ENCODE measurements around the gene KIRREL3. TPM values are rescaled to one million over a fixed set of nuclear protein-coding genes. Genes with fewer than 3 reads are reported as not detected.

The KIRREL3 gene
- total RNA-seq, 1 donor from 2014 or later, result 29.3 TPM

DNA sequence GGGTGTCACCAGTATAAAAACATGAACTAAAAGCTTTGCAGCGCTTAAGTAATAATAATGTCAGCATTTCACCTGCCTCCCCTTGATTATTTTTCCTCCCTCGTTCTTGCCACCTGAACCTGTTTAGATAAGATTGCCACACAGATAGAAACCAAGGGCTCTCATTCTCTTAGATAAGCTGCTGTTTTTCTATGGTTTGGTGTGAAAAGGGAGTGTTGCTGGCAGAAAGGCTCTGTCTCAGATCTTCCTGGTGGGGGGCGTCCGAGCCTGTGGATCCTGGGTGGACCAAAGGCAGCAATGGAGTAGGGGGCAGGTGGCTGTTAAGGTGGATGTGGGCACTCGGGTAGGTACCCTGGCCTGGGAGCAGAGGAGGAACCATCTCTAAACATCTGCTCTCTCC lies 497.6 kb downstream of the KIRREL3 start:
- DNase-seq, result no peak

DNA sequence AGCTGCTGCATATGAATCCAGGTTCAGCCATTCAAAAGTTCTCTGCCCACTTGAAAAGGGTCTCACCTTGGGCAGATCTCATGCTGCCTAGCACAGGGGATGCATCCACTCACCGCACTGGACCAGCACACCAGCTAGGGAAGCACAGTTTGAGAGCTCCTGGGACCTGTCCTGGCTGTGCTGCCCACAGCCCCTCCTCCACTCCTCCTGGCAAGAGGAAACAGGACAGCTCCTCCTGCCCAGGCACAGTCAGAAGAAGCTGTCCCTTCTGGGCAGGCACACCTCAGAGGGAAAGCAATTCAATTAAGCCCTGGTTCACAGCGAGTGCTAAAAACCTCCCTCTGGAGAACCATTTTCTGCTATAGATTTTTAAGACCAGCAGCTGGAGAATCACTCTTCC lies 498.4 kb downstream of the KIRREL3 start:
- DNase-seq, result no peak

DNA sequence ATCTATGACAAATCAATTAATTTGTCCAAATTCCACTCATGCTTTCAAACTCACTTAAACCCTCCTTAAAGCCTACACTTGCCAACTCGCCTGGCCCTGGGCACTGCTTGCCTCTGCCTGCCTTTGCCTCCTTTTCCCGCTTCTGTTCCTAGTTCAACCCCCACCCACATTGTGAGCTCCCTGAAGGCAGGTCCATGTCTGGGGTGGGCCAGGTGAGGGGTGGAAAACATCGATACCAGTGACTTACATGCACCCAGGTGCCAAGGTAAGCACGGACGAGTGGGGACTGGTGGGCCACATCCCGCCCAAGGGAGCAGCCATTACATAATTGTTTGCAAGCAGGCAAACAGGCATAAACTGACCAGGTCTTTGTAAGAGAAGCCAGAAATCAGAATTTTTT lies 498.9 kb downstream of the KIRREL3 start:
- DNase-seq, result no peak

DNA sequence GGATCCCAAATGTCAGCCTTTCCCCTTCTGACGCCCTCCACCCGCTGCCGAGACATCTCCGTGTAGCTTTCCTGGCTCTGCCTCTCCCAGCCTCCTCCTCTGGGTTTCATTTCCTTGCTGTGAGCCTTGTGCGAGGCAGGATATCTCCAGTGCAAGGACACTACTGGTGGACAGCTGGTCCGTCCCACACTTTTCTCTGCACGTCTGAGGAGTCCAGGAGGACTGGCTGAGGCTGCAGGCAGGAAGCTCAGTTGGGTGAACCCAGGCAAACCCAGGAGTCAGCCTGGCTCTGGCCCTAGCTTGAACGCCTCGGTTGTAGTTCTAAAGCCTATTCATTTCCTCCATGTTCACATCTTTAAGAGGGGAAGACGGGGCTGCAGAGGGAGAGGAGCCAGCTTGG lies 499.6 kb downstream of the KIRREL3 start:
- no peak for DNase-seq

DNA sequence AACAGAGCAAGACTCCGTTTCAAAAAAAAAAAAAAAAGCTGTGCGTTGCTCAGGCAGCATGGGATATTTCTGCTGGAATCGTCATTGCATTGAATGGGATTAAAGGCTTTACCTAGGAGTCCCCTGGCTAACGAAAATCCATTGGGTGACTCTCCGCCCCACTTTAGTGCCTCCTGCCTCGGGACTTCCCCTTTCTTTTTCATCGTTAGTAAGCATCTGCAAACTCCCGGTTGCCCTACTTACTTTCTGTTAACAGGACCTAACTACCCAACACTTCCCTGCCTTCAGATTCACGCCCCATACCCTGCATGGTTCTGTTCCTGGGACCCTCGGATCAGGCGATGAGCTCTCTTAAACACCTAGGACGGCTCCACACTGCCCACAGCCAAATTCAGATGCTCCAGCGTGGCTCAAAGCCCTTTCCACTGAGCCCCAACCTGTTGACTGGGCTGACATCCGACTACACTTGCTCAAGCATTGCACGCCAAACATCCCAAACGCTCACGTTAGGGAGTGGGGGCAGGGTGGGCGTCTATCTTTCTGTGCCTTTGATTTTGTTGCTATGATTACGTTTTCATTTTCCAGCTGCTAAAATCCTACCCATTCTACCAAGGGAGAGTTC lies 501.3 kb downstream of the KIRREL3 start:
- DNase-seq, result no peak

DNA sequence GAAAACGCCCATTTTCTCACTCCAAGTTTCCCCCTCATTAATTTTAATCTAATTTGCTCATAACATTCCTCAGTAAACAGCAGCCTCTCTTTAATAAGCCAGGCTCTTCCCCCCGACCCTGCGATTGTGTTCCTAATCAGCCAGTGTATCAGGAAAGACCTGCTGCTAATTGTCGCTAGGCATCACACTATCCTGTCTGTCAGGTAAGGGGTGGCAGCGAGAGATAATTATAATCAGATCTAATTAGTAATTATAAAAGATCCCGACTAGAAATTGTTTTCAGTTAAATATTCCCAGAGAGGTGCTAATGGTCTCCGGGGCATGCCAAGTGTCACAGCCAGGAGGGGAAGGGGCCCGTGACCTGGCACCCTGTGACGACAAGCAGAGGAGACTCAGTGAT lies 502.3 kb downstream of the KIRREL3 start:
- DNase-seq, result no peak

DNA sequence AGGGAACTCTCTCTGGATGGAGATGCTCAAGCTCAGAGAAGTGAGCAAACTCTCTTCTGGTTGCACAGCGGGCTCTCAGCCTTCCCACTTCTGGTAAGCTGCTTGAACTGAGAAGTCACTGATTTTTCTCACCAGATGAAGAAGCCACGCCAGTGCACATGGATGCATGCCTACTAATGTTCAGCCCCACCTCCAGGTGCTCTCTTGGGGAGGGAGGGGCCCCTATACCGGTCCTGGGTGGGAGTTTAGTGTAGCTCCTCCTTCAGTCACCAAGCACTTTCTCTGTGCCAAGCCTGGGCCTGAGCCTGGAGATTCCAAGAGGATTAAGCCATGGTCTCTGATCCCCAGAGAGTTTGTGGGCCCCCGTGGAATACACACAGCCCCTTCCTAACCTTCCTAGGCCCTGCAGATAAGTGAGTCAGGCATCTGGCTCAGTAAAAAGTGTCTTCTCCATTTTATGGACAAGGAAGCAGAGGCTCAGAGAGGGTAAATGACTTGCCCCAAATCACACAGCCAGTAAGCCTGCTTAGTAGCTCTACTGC lies 502.9 kb downstream of the KIRREL3 start:
- no peak for DNase-seq

DNA sequence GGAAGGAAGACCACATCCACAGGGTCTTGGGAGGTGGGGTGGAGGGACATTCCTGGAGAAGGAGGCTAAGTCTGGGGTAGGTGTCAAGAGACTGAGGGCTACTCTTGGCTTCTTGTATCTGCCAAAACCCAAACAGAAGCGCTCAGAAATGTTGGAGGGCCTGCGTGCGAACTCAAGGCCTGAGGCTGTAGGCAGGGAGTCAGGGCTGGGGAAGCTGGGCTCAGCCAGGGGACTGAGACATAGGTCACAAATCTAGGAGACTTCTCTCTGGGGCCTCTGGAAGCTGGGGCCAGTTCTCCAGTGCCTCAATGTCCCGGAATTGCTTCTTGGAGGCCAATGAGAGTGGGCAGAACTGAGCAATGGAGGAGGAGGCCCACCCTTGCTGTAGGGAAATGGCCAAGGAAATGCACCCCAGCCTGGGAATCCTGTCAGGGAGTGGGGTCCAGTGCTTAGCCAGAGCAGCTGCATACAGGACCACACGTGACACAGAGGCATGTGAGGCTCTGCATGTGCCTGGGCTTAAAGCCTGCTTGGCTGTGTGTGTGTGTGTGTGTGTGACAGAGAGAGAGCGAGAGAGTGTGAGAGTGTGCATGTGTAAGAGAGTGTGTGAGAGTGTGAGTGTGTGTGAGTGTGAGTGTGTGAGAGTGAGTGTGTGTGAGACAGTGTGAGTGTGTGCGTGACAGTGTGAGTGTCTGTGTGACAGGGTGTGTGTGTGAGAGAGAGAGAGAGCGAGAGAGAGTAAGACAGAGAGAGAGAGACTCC lies 503.8 kb downstream of the KIRREL3 start:
- no peak for DNase-seq

DNA sequence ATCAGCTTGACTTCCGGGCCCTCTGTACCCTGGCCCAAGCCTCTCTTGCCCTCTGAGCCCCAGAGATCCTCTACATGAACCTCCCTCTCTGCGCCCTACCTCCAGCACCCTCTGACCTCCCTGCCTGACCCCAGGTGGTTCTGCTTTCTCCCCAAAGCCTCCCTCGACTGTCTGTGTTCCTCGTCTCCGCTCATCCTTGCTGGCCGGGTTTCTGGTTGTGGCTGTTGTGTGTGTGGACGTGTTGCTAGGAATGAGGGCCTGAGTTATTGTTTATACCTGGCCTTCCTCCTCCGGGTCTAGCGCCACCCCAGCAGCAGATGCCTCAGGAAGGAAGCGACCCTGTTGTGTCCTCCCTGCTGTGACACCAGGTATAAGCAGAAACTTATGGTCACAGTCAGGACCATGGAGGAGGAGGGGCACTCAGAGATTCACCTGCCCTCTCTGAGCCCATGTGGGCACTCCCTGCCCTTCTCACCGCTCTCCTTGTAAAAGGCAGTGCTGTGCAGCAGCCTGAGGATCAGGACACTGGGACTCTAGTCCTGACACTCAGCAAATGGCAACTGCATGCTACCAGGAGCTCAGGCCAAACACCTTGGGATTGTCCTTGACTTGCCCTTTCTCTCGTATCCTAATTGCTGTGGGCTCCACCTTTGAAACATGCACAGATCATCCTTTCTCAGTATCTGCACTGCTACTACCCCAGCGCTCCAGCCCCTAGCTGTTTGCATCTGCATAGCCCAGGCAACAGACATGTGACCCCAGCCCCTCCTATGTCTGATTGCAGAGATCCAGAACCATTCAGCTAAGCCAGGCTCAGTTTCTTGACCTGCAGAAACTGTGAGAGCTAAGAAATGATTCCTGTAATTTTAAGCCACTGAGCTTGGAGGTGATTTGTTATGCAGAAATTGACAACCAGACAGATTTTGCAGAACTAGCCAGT lies 505.0 kb downstream of the KIRREL3 start:
- DNase-seq, result no peak

DNA sequence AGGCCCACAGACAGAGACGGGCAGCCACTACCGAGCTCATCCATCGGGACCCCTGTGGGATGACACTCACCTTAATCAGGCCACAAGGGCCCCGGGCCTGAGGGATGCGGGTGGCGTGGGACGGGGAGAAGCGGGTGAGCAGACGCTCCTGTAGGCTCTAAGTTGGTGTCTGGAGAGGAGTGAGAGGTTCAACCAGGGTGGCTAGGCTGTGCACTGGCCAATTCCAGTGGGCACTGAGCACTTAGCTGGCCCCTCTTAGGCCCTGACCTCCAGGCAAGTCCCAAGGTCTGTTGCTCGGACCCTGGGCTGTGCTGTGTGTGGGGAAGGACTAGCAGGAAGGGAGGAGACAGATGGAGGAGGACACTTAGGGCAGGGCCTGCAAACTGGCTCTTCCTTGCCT lies 505.7 kb downstream of the KIRREL3 start:
- DNase-seq, result no peak

DNA sequence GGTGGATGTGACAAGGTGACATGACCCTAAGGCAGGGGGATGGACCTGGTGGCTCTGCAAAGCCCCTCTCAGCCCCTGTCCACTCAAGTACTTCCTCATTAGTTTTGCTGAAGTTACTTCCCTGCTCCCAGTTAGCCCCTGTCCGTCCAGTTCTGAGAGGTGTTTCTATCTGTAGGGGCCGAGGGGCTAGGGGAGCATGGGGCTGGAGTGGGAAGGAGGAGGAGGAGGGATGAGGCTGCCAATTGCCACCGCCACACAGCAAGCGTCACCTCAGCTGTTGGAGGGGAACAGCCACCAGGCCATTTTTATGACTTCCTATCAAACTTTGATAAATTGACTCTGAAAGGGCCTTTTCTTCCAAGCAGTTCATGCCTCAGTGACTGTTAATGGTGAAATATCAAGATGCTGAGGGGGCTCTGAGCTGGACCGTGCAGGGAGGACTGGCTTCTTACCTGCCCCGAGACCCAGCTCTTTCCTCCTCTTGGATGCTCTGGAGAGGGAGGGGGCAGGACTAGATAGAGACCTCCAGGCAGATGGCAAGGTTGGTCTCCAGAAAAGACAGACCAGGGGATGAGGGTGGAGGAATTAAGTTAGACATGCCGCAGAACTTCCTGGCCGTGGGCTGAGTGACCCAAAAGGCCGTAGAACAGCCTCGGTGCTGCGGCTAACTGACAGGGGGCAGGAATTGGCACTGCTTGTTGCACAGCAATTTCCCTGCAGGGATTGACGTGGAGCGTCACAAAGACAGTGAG lies 508.1 kb downstream of the KIRREL3 start:
- DNase-seq, result no peak

DNA sequence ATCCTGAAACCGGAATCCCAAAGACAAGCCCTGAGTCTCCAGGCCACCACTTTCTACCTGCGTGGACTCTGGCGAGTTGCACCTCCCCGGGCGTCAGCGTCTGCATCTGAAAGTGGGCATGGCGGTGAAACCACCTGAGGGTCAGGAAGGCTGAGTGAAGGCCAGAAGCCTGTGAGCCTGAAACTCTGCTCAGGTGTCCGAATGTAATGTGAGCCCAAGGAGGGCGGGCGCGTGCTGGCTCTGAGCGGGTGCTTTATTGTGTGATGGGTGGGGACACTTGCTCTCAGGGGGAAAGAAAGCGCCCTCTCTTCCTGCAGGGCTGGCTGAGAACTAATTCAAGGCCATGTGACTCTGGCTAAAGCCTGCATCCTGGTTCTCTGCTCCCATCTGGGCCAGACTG lies 509.5 kb downstream of the KIRREL3 start:
- DNase-seq, result no peak

DNA sequence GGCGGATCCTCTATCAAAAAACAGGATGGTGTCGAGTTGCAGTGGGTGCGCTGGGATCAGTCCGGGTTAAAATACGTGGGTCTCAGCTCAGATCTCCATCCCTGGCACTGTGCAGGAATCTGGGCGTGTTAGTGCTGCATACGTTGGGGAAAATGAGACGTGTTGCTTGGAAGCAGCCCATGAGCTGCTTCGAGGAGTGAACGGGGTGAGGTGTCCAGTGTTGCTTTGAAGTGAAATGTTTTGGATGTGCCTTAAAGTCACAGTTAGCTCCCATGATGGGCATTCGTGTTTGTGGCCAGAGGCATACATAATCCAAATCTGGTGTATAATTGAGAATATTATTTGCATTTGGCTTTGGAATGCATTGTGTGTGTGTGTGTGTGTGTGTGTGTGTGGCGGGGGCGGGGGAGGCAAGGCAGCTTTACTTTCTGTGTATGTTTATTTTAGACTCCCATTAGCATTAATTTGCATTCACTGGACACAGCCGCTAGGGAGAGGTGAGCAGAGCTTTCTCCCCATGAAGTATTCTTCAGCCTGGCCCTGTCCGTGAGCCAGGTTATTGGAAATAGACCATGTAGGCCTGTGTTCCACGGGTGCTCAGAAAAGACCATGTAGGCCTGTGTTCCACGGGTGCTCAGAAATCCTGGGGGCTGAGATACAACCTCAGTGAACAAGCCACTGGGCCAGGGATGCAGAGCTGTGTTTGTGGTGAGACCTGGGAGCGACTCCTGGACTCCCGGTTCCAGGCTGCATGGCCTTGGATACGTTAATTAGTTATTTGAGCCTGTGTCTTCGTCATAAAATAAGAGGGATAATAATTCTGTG lies 510.5 kb downstream of the KIRREL3 start:
- DNase-seq, result no peak

DNA sequence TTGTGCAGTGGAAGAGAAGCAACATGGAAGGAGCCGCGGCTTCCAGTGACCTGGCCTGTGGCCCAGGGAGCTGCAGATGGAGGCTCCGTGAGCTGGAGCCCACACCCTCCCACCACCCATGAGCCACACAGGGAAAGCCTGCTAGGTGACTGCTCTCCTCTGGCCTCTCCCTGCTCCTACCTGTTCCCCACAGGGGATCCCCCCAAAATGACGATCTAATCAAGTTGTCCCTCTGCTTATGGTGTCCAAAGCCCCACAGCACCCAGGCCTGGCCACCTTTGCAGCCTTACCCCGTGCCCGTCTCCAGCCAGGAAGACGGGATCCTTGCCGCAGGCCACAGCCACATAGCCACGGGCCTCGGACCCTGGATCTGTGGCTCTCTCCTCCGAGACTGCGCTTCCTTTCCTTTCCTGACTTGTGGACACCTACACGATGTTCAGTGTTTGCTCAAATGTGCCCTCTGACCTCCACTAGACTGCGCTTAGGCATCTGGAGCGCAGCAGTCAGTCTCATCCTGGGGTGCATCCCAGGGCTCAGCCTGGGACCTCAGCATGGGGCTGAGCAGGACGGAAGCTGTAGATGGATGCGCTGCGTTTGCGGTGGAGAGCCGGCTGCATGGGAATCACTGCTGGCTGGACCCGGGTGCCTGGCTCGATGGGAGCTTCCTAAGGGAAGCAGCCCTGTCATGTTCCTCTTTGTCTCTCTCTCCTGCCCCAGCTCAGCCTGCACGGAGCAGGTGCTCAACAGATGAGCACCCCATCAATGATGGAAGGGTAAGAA lies 511.8 kb downstream of the KIRREL3 start:
- no peak for DNase-seq

DNA sequence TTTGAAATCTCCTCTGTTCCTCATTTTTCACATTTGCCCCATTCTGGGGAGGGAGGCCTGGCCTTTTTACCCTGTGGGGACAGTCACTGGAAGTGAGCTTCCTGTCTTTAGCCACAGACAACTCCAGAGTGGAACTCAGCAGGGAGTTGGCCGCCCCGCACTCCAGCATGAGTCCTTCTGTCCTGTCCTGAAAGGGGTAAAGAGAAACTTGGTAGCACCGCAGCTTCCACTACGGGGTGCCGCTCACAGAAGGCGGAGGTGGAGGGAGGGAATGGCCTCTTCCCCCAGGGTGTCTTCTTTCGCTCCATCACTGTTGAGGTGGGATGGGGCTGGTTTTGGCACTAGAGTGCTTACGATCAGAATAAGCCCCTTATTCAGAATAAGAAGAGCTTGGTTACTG lies 512.9 kb downstream of the KIRREL3 start:
- DNase-seq, result no peak

DNA sequence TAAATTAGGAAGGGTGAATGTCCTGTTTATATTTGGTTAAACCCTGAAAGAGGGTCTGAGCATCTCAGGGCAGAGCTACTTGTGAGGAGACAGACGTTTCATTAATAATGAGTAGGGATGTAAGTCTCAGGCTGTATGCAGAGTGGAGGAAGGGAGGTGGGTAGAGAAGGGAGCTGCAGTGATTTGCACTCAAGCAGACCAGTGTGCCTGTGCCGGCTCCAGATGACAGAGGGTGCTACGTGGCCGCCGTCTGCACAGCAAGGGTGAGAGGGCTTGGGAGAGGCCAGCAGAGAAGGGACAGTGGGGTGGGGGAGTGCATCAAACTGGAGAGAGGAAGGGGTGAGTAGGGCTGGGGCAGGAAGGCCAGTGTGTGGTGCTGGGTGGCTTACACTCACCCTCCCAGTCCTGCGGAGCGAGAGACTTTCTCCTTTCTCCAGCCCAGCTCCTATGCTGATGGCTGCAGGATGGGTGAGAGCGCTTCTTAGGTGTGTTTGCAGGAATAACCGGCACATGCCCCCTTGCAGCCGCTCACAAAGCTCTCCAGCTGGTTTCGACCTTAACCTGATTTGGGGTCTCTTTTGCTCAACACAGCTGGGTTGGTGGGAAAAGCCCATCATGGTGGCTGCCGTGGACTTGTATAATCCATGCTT lies 514.5 kb downstream of the KIRREL3 start:
- no peak for DNase-seq

DNA sequence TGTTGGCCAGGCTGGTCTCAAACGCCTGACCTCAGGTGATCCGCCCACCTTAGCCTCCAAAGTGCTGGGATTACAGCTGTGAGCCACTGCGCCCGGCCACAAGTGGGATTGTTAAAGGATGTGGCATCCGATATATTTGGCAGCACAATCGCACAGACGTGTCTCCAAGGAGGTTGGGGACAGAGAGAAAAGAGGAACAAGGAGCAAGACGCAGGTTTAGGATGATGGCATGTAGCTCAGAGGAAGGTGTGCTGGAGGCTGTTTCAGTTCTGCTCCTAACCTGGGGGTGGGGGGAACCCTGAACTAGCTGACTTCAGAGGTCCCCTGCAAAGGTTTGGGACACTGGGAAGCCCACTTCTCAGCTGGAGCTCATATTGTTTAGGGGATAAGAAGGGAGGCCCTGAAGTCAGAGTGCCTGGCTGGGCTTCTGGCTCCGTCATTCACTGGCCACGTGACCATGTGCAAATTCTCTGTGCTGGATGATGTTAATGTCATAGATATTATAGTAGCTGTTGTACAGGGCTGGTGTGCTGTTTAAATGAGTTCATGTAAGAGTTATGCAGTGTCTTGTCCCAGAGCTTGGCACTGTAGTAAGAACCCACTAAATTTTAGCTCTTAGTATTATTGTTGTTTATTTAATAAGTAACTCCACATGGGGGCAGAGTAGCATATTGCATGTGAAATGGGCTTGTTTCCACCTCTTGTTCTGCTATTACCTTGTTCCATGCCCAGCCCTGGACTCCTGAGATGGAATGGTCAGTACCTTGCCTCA lies 515.4 kb downstream of the KIRREL3 start:
- no peak for DNase-seq

DNA sequence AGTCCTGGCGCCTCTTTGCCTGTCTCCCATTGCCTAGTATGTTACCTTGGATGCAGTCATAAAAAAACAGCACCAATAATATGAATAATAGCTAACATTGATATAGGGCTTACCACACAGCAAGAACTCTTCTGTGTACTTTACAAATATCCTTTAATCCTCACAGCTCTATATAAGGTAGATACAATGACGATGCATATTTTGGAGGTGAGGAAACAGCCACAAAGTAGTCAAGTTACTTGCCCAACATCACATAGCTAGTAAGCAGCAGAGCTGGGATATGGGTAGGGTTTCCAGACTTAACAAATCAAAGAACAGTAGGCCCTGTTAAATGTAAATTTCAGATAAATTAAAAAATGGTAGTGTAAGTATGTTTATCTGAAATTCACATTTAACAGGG lies 516.3 kb downstream of the KIRREL3 start:
- no peak for DNase-seq

DNA sequence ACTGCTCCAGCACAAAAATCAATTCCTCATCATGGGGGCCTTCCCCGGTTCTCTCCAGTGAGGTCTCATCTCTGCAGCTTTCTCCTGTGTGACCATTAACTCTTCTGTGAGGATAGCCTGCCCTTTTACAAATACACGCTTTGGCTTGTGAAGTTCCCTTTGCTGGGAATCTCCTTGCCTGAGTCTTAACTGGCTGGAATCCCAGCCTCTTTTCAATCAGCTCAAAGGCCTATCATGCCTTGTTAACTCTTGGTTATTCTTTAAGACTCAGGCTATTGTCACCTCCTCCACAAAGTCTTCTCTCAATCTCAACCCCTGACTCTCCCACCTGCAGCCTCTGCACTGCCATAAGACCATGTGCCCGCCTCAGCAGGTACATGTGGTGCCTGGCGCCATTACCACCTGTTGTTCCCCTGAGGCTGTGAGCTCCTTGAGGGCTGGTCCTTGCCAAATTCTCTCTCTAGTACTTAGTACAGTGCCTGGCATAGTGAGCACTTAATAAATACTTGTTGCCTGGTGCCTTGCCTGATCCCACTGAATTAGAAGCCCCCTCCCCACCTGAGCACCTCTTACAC lies 516.9 kb downstream of the KIRREL3 start:
- DNase-seq, result no peak
